SK-N-SH (cell line): Measurements from ENCODE around the gene ATCAY. TPM values are rescaled to one million over a fixed set of nuclear protein-coding genes. Genes with fewer than 3 reads are reported as not detected.

ENCODE experiments used
- CTCF ChIA-PET: fragments of 300-600, 350-600 bp; formaldehyde crosslinking; extraction: SDS; loops from one replicate; lab custom pipeline; 2021; lab: Yijun Ruan, JAX
- POLR2A ChIA-PET: fragments of 350-600 bp; sonication (Branson Sonifier 250); formaldehyde crosslinking; extraction: SDS; loops from one replicate; lab custom pipeline; 2020; ENCODE audit warnings: antibody characterized with exemption, inconsistent platforms; lab: Yijun Ruan, JAX
- DNase-seq: peaks from one replicate; pipeline ENCODE4 v3.0.0; 2012
- H2AFZ ChIP-seq: fragments of 200-600 bp; sonication (generic); 2 replicates; pipeline ENCODE4 v1.8.1; 2016; ENCODE audit warnings: antibody characterized with exemption, mild to moderate bottlenecking, low read depth
- H3F3A ChIP-seq: fragments of 200-600 bp; sonication (generic); replicated peaks from 2 replicates; pipeline ENCODE3; 2016; ENCODE audit warnings: antibody characterized with exemption, mild to moderate bottlenecking; ENCODE audit not compliant: insufficient read depth
- H3K27ac ChIP-seq, 2 experiments: fragments of 200-500 bp in 1 of 2; fragments of 200-600 bp in 1 of 2; sonication (Bioruptor generic) in 1 of 2; sonication (generic), shearing (Covaris generic) in 1 of 2; 2 replicates each; pipeline versions ENCODE4 v1.5.1 to v1.6.1; 2014 to 2016; ENCODE audit warnings: low read depth in 2 of 2, inconsistent platforms in 1 of 2, low read length in 1 of 2, mild to moderate bottlenecking in 1 of 2, mixed read lengths in 1 of 2
- H3K27me3 ChIP-seq: fragments of 200-600 bp; sonication (generic), shearing (Covaris generic); 2 replicates; pipeline ENCODE4 v1.6.1; 2016; ENCODE audit warnings: mixed run types; ENCODE audit not compliant: insufficient read depth
- H3K36me3 ChIP-seq, 2 experiments: fragments of 200-500 bp in 1 of 2; fragments of 200-600 bp in 1 of 2; sonication (Bioruptor generic) in 1 of 2; sonication (generic) in 1 of 2; replicated peaks in 1 of 2; 2 replicates each; pipeline versions ENCODE3 to v1.5.1; 2014 to 2016; ENCODE audit warnings: low read length in 1 of 2, mild to moderate bottlenecking in 1 of 2; ENCODE audit not compliant: insufficient read depth in 2 of 2, control insufficient read depth in 1 of 2
- H3K4me1 ChIP-seq, 2 experiments: fragments of 200-500 bp in 1 of 2; fragments of 200-600 bp in 1 of 2; sonication (Bioruptor generic) in 1 of 2; sonication (generic), shearing (Covaris generic) in 1 of 2; 2 replicates each; pipeline versions ENCODE4 v1.5.1 to v1.6.1; 2014 to 2016; ENCODE audit warnings: low read depth in 1 of 2, low read length in 1 of 2, mixed run types in 1 of 2; ENCODE audit not compliant: insufficient read depth in 2 of 2, control insufficient read depth in 1 of 2
- H3K4me2 ChIP-seq: fragments of 200-600 bp; sonication (generic), shearing (Covaris generic); 2 replicates; pipeline ENCODE4 v1.6.1; 2017; ENCODE audit warnings: mixed run types
- H3K4me3 ChIP-seq, 2 experiments: fragments of 200-500 bp in 1 of 2; fragments of 200-600 bp in 1 of 2; sonication (Bioruptor generic) in 1 of 2; sonication (generic), shearing (Covaris generic) in 1 of 2; 2 replicates each; pipeline versions ENCODE4 v1.5.1 to v1.8.1; 2014 to 2016; ENCODE audit warnings: low read depth in 2 of 2, inconsistent platforms in 1 of 2, low read length in 1 of 2, mild to moderate bottlenecking in 1 of 2, mixed read lengths in 1 of 2, moderate library complexity in 1 of 2
- H3K79me2 ChIP-seq: fragments of 200-600 bp; sonication (generic); 2 replicates; pipeline ENCODE4 v1.8.1; 2017; ENCODE audit warnings: mild to moderate bottlenecking; ENCODE audit not compliant: insufficient read depth
- H3K9ac ChIP-seq: fragments of 200-600 bp; sonication (generic); 2 replicates; pipeline ENCODE4 v1.6.1; 2017; ENCODE audit warnings: mixed run types
- H3K9me2 ChIP-seq: fragments of 200-600 bp; sonication (generic); 2 replicates; pipeline ENCODE4 v1.6.1; 2017; ENCODE audit warnings: mixed run types
- H3K9me3 ChIP-seq: fragments of 200-600 bp; sonication (generic); 2 replicates; pipeline ENCODE4 v1.6.1; 2017; ENCODE audit warnings: mixed run types, mild to moderate bottlenecking, moderate library complexity
- H4K20me1 ChIP-seq: fragments of 200-600 bp; sonication (generic); 2 replicates; pipeline ENCODE4 v1.6.1; 2017; ENCODE audit warnings: mild to moderate bottlenecking, mixed run types; ENCODE audit not compliant: insufficient read depth
- CHD2 ChIP-seq: fragments of 150-350 bp; IDR thresholded peaks from 2 replicates; pipeline ENCODE4 v1.6.1; 2018; ENCODE audit warnings: low read length; ENCODE audit not compliant: partially characterized antibody
- EZH2phosphoT487 ChIP-seq: fragments of 200-600 bp; sonication (generic); IDR thresholded peaks from 2 replicates; pipeline ENCODE4 v1.6.1; 2017; ENCODE audit warnings: low read depth, mixed run types, mild to moderate bottlenecking, antibody characterized with exemption, moderate library complexity, borderline replicate concordance
- FOSL2 ChIP-seq: IDR thresholded peaks from 2 replicates; pipeline ENCODE4 v1.4.0; 2012; ENCODE audit warnings: low read depth, mild to moderate bottlenecking, moderate library complexity, borderline replicate concordance
- FOXM1 ChIP-seq: IDR thresholded peaks from 2 replicates; pipeline ENCODE4 v1.4.0; 2012; ENCODE audit warnings: low read depth, mild to moderate bottlenecking
- GATA2 ChIP-seq: sonication (generic); formaldehyde crosslinking; IDR thresholded peaks from 2 replicates; pipeline ENCODE4 v1.5.0; 2020; ENCODE audit warnings: mild to moderate bottlenecking, missing genetic modification reagents
- MEF2A ChIP-seq: IDR thresholded peaks from 2 replicates; pipeline ENCODE4 v1.4.0; 2012; ENCODE audit warnings: low read depth, borderline replicate concordance
- MXI1 ChIP-seq: IDR thresholded peaks from 2 replicates; pipeline ENCODE4 v1.6.1; 2012; ENCODE audit warnings: mild to moderate bottlenecking, low read depth, low read length, improper control_type of control experiment
- NFIC ChIP-seq: IDR thresholded peaks from 2 replicates; pipeline ENCODE4 v1.4.0; 2012; ENCODE audit warnings: borderline replicate concordance
- NRF1 ChIP-seq: IDR thresholded peaks from 2 replicates; pipeline ENCODE4 v1.6.1; 2012; ENCODE audit warnings: low read depth, mild to moderate bottlenecking, low read length
- POLR2AphosphoS5 ChIP-seq: IDR thresholded peaks from 2 replicates; pipeline ENCODE4 v1.6.1; 2012; ENCODE audit warnings: low read depth, low read length
- RAD21 ChIP-seq: IDR thresholded peaks from 2 replicates; pipeline ENCODE4 v1.6.1; 2012; ENCODE audit warnings: mild to moderate bottlenecking, low read length
- RXRA ChIP-seq: IDR thresholded peaks from 2 replicates; pipeline ENCODE4 v1.4.0; 2012; ENCODE audit warnings: low read depth, mild to moderate bottlenecking, borderline replicate concordance
- SIN3A ChIP-seq: IDR thresholded peaks from 2 replicates; pipeline ENCODE4 v1.6.1; 2012; ENCODE audit warnings: low read depth, mild to moderate bottlenecking, low read length, moderate library complexity, borderline replicate concordance
- SMC3 ChIP-seq: IDR thresholded peaks from 2 replicates; pipeline ENCODE4 v1.6.1; 2012; ENCODE audit warnings: low read depth, low read length, improper control_type of control experiment
- TAF1 ChIP-seq: IDR thresholded peaks from 2 replicates; pipeline ENCODE4 v1.6.1; 2012; ENCODE audit warnings: low read depth, mild to moderate bottlenecking, low read length, moderate library complexity, borderline replicate concordance
- TCF12 ChIP-seq: IDR thresholded peaks from 2 replicates; pipeline ENCODE4 v1.4.0; 2012
- TEAD4 ChIP-seq: IDR thresholded peaks from 2 replicates; pipeline ENCODE4 v1.4.0; 2012; ENCODE audit warnings: mild to moderate bottlenecking, borderline replicate concordance; ENCODE audit not compliant: insufficient read depth
- YY1 ChIP-seq: IDR thresholded peaks from 2 replicates; pipeline ENCODE4 v1.4.0; 2012; ENCODE audit warnings: low read depth, mild to moderate bottlenecking
- WGBS: methylation state at CpG from one replicate; pipeline ENCODE4 v1.1.6; 2017; ENCODE audit warnings: low lambda C conversion rate; 5-methylcytosine and 5-hydroxymethylcytosine counted together
- polyA plus RNA-seq, 3 experiments: library from polyadenylated mRNA; depleted of rRNA; stranded (reverse); fragments of >200 nt; gene quantifications; 2 replicates each; pipeline ENCODE4 v1.2.3, GENCODE V29; 2012
- TF ChIP-seq, protein P1 (sequence below): IDR thresholded peaks from 2 replicates; pipeline ENCODE4 v1.4.0; 2012; ENCODE audit warnings: low read depth

ATCAY gene
- polyA plus RNA-seq, 1 of the 3 experiments (the other 2 are of a cell fraction) = 0.84 TPM

DNA sequence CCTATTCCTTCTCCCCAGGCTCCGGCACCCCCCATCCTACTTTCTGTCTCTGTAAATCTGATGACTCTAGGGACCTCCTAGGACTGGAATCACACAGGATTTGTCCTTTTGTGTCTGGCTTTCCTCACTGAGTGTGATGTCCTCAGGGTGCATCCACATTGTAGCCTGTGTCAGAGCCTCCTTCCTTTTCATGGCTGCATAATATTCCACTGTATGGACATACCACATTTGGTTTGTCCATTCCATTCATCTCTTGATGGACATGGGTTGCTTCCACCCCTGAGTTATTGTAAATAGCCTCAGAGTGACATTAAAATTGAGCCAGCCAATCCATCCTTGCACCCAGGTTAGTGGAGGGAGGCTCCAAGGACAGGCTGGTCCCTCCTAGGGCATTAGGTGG is 29.6 kb downstream of the ATCAY start:
- TF ChIP-seq EZH2phosphoT487 (no peak), RXRA (no peak), GATA2 (no peak), MEF2A (no peak), TEAD4 (no peak), YY1 (no peak), TAF1 (no peak), MXI1 (no peak), NFIC (no peak), SIN3A (no peak)
- POLR2A ChIA-PET = no interaction called here
- no peak overlapping the region for H3K4me2 ChIP-seq
- no peaks in the 10 kb centered on the region for H3K4me1 ChIP-seq
- H3K9ac ChIP-seq = no peak overlapping the region
- H3K36me3 ChIP-seq = no peaks in the 10 kb centered on the region
- DNase-seq = no peak
- no peaks in the 10 kb centered on the region for H3K79me2 ChIP-seq
- H3F3A ChIP-seq = no peaks in the 10 kb centered on the region
- H4K20me1 ChIP-seq = no peaks in the 10 kb centered on the region
- CTCF ChIA-PET = no interaction called here
- no peaks in the 10 kb centered on the region for H3K9me2 ChIP-seq
- H2AFZ ChIP-seq = no peak overlapping the region
- H3K9me3 ChIP-seq = no peaks in the 10 kb centered on the region
- 100% methylated on average over 1 of the region's 1 CpG for WGBS
- no peak overlapping the region for H3K27ac ChIP-seq
- peak overlapping the region in 1 of 2 experiments; percentile 0; a peak in 1 of 4 replicates for H3K4me3 ChIP-seq
- no peaks in the 10 kb centered on the region for H3K27me3 ChIP-seq

DNA sequence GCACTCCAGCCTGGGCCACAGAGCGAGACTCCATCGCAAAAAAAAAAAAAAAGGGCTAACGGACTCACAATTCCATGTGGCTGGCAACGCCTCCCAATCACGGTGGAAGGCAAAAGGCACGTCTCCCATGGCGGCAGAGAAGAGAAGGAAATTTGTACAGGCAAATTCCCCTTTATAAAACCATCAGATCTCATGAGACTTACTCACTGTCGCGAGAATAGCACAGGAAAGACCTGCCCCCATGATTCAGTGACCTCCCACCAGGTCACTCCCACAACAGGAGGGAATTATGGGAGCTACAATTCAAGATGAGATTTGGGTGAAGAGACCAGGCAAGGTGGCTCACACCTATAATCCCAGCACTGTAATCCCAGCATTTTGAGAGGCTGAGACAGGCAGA is 33.7 kb downstream of the ATCAY start:
- Histone ChIP-seq H3K79me2 (no peaks in the 10 kb centered on the region), H3K4me3 (no peak overlapping the region), H2AFZ (no peak overlapping the region), H3K9me2 (no peaks in the 10 kb centered on the region), H3K27me3 (no peaks in the 10 kb centered on the region), H3F3A (no peaks in the 10 kb centered on the region), H3K9ac (no peak overlapping the region), H3K9me3 (no peaks in the 10 kb centered on the region), H3K36me3 (no peaks in the 10 kb centered on the region), H3K4me2 (no peak overlapping the region), H4K20me1 (no peaks in the 10 kb centered on the region), H3K4me1 (no peaks in the 10 kb centered on the region), H3K27ac (no peak overlapping the region)
- TF ChIP-seq FOXM1 (no peak), NRF1 (no peak), SIN3A (no peak), EZH2phosphoT487 (no peak), GATA2 (no peak), RAD21 (no peak), SMC3 (no peak), RXRA (no peak), POLR2AphosphoS5 (no peak), TEAD4 (no peak), FOSL2 (no peak), CHD2 (no peak), TCF12 (no peak)
- TF ChIP-seq, protein P1, sequence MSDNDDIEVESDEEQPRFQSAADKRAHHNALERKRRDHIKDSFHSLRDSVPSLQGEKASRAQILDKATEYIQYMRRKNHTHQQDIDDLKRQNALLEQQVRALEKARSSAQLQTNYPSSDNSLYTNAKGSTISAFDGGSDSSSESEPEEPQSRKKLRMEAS = no peak
- WGBS = 87% methylated on average over 9 of the region's 9 CpGs
- POLR2A ChIA-PET = no interaction called here
- CTCF ChIA-PET = no interaction called here
- DNase-seq = no peak
